Activated effector memory CD4-positive, alpha-beta T cell treated with Interleukin-2 at 50 U/mL for 16 hours (primary cell): Measurements from ENCODE around the gene VAV2.
"Not testable (repeated sequence)": the region's sequence is repeated elsewhere in the genome, so short reads cannot be mapped to it uniquely, and the experiment has no call there.

Experiments used
- DNase-seq: peaks from one replicate; pipeline ENCODE4 v3.0.0-alpha.2; 2020

The VAV2 gene

DNA sequence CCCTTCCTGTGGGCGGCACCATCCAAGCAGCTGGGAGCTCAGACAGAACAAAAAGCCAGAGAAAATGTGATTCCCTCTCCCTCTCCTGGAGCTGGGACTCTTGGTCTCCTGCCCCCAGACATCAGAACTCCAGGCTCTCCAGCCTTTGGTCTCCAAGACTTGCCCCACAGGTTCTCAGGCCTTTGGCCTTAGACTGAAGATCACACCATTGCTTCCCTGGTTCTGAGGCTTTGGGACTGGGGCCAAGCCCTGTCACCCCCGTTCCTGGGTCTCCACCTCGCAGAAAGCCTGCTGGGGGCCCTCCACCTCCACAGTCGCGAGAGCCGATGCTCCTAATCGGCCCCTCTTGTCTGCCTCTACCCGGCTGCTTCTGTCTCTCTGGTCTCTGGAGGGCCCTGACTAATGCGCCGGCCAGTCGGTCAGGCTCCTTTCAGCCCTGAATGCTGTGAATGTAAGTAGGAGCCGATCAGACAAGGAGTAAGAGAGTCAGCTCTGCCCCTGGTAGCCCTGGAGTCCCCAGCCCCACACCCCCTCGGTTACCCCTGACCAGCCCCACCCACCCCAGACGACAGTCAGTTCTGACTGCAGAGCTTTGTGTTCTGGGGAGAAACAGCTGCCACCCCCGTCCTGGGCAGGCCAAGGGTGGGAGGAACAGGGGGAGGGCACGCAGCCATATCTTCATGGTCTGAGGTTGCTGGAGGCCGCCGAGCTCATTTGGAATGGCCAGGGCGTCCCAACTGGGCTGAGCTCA lies 57.5 kb downstream of the VAV2 start:
- no peak for DNase-seq

DNA sequence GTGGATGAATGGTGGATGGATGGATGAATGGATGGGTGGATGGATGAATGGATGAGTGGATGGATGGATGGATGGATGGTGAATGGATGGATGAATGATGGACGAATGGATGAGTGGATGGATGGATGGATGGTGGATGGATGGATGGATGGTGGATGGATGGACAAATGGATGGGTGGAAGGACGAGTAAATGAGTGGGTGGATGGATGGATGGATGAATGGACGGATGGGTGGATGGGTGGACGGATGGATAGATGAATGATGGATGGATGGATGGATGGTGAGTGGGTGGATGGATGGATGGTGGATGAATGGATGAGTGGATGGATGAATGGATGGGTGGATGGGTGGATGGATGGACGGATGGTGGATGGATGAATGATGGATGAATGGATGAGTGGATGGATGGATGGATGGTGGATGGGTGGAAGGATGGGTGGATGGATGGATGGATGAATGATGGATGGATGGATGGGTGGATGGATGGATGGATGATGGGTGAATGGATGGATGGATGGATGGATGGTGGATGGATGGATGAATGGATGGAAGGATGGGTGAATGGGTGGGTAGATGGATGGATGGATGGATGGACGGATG lies 58.6 kb downstream of the VAV2 start:
- no peak for DNase-seq

DNA sequence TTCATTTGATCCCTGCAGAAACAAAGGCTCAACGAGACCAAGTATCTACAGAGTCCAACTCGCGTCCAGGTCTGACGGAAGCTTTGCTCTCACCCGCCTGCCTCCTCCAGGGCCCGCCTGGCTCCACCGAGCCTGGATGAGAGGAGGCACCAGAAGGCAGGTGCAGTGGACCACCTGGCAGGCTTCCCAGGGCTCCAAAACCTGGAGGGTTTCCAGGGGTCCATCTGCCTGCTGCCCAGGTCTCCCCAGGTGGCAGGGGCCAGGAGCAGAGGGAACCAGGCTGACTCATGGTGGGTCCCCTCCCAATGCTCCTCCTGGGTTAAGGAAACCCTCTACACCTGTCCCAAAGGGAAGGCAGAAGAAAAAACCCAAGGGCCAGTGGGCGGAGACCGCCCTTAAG lies 59.5 kb downstream of the VAV2 start:
- DNase-seq = no peak

DNA sequence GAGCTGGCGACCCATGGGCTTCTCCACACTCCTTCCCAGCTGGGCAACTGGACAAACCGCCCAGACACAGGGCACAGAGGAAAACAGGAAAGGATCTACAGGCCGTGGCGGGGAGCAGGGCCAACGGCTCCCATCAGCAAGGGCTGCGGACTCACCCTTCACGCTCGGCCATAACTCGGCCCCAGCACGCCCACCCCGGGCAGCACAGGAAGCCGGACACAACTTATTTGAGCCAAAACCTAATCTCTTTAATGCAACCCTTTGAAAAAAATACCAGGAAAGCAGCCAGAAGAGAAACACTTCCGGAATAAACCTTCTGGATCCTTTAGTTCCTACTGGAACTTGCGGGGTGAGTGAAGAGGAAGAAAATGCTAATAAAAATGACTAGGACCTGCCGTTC lies 59.9 kb downstream of the VAV2 start:
- DNase-seq = no peak

DNA sequence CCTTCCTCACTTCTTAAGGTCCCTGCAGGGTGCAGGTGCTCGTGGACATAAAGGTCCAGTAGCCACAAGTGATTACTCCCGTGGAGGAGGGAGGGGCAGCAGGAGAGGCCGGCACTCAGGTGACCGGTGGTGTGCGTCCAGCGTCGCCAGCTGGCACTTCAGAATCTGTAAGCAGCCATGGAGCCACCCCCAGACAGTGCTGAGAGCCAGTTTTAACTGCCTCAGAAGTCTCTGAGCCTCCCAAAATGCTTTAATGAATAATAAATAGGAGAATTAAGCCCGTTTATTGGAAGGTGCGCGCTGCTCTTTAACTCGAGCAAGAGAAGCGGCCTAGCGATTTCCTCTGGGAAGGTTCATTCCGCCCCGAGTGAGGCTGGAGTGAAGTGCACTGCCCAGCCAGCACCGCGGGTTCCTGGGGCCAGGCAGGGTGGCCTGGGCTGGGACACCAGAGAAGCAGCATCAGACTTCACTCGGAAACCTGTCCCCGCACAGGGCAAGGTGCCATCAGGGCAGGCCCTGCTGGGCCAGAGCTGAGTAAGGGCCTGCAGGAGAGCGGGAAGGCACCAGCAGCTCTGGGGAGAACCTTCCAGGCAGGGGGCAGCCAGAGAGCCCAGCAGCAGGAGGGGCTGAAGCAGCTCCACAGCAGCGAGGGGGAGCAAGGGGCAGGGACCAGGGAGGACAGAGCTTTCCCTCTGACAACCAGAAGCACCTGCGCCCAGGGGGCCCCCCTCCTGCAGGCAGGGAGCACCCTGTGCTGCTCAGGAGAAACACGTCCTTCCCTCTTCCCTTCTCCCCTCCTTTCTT lies 61.2 kb downstream of the VAV2 start:
- no peak for DNase-seq

DNA sequence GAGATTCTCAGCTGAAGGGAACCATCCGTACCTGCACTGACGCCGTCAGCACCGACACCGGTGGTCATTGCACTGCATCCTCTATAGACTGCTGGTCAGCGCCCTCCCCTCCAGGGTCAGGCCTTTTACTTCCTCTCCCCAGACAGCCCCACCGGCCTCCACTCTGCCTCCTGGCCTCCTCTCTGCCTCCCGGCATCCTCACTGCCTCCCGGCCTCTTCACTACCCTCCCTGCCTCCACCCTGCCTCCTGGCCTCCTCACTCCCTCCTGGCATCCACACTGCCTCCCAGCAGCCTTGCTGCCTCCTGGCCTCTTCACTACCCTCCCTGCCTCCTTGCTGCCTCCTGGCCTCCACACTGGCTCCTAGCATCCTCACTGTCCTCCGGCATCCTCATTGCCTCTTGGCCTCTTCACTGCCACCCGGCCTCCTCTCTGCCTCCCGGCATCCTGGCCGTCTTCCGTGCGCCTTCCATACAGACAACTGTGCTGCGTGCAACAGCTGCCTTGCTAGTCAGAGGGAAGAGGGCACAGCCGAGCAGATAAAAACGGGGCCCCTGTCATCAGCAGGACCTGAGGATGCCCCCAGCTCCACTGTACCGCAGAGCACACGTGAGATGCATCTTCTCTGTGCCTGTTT lies 62.0 kb downstream of the VAV2 start:
- DNase-seq = no peak

DNA sequence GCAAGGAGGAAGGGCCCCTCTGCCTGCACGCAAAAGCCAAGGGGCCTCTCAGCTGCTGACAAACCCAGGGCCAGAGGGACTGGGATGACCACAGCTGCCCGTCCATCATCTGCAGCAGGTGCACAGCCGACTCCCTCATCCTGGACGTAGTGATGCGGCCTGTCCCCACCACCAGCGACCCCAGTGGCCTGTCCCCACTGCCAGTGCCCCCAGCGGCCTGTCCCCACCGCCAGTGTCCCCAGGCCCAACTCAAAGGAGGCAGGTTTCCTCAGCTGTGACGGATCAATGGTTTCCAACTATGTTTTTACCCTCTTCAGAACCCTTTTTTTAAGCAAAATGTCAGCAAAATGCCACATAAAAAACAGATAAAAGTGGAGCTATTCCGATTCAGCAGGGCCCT lies 62.5 kb downstream of the VAV2 start:
- no peak for DNase-seq

DNA sequence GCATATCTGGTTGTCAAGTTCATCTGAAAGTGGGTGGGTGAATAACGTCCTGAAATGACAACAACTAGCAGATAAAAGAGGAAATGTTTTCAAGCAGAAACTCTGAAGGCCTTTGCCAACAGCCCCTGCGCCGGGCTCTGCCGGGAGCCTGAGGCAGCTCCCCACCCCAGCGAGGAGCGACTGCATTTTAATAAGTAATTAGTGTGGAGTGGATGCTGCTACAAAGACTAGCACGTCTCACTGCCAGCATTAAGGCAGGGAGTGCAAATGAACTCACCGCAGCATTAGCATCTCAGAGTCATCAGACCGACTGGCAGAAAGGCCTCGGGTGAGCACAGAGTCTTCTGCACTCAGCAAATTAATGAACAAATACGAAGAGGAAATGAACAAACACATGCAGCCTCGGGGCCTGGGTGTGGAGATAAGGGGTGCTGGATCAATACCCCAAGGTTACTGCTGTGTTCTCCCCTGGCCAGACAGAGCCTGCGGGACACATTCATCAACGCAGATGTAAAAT lies 63.8 kb downstream of the VAV2 start:
- no peak for DNase-seq

DNA sequence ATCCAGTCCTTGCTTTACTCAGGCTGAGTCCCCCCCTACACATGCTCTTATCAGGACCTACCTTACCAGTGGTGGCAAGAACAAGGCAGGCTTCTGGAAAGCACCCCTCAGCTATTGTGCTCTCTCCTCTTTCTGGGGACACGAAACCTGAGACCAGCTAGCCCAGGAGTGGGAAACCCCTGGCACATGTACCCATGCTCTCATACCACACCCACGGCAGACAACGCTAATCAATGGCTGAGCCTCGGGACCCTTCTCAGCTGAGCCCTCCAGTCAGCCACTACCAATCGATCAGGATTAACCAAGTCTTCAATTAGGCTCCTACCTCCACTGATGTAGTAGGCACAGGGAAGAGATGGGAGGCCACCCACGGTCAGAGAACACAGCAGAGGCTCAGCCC lies 65.1 kb downstream of the VAV2 start:
- no peak for DNase-seq

DNA sequence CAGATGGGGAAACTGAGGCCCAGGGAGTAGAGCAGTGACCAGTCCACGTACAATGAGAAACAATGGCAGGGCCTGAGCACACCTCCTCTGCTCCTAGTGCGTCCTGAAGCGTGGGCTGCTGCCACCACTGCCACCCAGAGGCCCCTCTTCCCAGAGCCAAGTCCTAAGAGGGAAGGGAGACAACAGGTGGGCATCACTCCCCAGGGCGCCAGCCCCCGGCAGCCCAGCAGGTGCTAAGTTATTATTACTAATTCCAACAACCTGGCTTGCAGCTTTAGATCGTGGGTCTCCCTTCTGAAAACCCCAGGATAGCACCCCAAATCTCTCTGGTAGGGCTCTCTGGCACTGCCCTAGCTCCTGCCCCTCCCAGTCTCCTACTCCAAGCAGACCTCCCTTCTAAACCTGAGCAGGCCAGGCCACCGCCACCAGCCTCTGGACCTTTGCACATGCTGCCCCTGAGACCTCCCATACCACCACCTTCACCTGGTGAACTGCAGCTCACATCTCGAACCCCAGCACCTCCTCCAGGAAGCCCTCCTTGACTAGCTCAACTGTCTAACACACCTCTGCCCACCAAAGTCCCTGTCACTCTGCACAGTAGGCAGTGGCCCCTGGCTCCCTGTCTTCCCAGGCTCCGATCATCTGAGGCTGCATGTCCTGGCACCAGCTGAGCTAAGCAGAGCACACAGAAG lies 65.8 kb downstream of the VAV2 start:
- no peak for DNase-seq

DNA sequence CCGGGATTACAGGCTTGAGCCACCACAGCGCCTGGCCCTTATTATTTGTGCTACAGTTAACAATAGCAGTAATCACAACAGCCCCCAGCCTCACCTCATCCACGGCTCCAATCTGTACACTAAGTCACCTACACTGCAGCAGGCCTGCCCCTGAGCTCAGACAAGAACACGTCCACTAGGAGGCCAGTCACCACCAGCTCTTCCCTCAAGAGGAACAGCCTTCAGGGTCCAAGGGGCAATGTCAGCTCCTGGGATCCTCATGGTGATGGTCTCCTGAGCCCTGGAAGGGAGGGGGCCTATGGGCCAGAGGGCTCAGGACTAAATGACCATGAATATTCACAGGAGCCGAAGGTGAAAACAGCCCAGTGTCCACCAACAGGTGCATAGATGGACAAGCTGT lies 67.7 kb downstream of the VAV2 start:
- no peak for DNase-seq

DNA sequence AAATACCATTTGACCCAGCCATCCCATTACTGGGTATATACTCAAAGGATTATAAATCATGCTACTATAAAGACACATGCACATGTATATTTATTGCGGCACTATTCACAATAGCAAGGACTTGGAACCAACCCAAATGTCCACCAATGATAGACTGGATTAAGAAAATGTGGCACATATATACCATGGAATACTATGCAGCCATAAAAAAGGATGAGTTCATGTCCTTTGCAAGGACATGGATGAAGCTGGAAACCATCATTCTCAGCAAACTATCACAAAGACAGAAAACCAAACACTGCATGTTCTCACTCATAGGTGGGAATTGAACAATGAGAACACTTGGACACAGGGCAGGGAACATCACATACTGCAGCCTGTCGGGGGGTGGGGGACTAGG lies 68.5 kb downstream of the VAV2 start:
- not testable (repeated sequence) for DNase-seq

DNA sequence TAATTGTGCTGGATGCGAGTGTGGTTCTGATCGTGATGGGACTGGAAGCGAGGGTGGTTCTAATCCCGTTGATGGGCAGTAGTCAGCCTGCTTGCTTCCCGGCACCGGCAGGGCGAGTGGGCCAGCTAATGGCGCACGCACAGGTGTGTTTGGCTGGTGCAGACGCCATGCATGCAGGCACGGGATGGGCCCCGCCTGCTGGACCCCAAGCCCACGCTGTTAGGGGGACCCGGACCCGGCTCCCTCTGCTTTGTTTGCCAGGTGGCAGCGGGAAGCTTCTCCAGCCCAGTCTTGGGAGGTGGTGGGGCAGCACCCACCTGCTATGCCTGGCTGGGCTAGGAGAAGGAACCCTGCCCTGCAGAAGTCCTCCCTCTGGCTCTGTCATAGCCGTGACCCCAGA lies 70.3 kb downstream of the VAV2 start:
- no peak for DNase-seq

DNA sequence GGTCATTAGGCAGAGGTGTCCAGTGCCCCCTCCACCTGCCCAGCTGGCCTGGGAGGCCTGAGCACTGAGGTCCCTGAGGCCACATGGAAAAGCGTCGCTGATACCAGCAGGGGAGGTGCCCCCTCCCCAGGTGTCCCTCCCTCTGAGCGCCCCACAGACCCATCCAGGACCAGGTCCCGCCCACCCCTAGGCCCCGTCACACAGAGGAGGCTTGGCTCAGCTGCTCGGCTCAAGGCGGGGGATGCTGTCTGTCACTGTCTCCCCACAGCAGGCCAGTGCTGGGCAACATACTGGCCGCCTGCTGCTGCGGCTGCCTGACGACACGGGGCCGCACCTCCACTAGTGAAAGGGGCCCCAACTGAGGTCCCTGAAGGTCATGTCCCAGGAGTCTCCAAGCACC lies 71.7 kb downstream of the VAV2 start:
- no peak for DNase-seq

DNA sequence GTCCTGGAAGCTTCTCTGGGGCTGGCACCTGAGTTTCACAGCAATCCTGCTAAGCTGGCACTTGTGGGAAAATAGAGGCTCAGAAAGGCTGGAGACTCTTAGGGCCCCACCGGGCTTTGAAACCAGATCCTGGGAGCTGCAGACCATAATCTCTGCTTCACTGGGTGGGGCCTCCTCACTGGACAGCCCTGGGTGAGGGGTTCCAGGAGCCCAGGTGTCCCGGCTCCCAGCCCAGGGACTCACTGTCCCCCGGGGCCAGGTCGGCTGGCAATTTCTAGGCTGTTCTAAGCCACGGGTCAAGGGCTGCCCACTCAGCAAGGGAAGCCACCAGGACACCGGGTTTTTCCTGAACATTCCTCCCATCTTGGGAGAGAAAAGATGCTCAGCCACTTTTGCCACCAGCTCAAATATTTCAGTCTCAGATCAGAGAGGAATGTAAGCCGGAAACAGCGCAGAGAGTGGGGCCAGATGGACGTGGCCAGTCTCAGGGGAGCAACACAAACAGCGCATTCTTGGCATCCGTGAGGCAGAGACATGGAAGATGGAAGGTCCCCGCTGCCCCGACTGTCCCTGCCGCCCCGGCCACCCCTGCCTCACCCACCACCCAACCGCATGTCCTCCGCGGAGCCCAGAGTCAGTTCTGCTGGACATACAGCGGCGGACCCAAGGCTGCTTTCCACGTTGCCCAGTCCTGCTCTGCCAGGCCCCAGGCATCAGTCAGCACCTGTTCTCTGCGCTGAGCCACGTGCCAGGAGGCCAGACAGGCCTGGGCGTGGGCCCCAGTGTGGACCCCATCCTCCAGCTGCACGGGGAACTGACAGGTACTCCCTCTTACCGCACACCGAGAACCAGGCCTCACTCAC lies 72.6 kb downstream of the VAV2 start:
- DNase-seq = no peak

DNA sequence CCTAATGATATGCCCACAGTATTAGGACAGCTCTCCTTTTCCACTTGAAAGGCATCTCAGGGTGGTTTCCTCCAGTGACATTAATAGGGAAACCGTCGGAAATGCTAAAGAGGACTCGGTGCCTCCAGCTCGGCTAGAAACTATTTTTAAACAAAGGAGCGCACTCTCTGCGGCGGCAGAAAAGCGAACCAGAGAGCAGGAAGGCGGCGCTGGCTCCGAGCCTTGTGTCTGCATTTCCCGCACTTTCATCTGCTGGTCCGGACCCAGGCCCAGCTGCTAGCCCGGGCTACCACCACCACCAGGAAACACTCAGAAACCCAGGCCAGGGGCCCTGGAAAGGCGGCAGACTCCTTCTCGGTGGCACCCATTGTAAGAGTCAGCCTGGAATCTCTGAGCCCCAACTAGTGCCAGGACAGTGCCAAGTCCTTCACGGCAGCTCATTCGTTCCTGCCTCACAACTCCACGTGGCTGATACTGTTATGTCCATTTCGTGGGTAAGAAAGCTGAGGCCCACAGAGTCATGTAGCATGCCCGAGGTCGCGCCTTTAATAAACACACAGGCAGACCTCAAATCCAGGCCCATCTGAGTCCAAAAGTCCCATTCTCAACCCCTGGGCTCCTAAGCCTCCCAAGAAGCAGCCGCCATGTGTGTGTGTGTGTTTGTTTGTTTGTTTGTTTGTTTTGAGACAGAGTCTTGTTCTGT lies 73.9 kb downstream of the VAV2 start:
- no peak for DNase-seq

DNA sequence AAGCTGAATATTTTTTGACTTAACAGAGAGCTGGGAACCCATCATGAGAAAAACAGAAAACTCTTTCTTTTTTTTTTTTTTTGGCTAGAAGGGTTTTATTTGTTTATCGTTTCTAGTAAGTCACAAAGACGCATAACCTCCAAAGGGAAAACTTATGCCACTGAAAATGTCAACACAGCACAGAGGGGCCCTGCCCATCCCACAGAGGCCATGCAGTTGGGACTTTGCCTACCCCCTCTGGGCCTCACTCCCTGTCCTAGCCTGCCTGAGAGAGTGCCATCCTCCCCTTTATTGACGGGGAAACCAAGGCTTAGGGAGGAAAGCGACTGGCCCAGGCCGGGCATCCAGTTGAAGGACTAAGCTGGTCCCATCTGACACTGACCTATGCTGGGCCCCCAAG lies 74.7 kb downstream of the VAV2 start:
- no peak for DNase-seq

DNA sequence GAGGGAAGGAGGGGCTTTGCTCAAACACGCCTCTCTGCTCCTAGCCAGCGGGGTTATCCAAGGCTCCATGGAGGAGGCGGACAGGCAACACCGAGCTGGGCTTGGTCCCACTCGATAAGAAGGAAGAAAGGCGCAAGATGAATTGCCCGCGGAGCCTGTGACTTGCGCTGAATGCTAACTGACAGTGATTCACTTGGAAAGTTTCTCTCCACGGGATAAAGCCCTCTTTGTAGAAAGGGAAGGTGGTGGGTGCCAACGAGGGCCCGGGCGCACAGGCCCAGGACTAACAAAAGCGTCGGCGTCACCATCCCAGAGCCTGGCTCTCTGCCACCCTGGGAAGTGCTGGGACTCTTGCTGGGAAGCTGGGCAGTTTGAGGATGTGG lies 76.0 kb downstream of the VAV2 start:
- DNase-seq = no peak

DNA sequence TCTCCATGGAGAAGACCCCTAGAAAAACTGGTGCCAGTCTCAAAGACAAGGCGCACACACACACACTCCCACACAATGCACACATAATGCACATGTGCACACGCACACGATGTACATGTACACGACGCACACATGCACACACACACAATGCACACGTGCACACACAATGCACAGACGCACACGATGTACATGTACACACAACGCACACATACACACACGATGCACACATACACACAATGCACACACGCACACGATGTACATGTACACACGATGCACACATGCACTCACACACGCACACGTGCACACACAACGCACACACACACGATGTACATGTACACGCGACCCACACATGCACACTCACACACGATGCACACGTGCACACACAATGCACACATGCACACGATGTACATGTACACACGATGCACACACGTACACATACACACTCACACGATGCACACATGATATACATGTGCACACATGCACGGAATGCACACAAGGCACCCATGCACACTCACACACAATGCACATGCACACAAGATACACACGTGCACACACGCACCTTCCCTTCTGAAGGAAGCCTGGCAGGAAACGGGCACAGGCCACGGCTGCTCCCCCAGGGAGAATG lies 76.5 kb downstream of the VAV2 start:
- DNase-seq = no peak

DNA sequence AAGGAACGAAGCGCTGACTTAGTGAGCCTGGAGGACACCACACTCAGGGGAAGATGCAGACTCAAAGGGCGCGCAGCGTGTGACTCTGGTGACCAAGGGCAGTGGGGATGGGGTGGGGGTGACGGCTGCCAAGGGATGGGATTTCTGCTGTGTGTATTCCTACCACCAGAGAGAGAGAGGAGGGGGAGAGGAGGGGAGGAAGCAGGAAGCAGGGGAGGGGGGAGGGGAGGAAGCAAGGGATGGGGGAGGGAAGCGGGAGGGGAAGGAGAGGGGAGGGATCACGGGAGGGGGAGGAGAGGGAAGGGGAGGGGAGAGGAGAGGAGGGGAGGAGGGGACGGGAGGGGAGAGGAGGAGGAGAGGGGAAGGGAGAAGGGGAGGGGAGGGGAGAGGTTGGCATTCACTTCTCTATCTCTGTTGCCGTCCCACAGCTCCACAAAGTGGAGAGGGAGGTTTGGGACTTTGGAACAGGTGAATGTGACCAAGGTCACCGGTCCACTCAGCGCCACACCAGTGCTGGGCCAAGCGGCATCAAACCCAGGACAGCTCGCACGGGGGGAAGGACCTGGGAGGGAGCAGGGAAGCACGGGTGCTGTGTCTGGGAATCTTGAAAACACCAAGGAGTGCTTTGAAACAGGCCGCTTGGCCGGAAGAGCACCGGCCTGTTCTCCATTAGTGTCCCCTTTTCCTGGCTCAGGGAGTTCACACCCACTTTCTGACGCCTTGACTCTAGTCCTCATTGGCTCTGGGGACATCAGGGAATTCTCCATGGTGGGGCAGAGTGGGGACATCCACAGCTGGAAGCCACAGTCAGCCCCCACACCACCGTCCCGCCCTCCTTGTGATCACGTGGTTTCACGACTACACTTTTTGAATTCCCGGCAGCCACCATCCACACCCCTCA lies 77.4 kb downstream of the VAV2 start:
- DNase-seq = no peak
